Neural crest cell (in vitro differentiated cells): ENCODE results near the gene FOLR3. TPM values are rescaled to one million over a fixed set of nuclear protein-coding genes. Genes with fewer than 3 reads are reported as not detected.

Source experiments
- DNase-seq: peaks from one replicate; pipeline ENCODE4 v3.0.0; 2021; ENCODE audit warnings: low read depth, mixed read lengths, low spot score
- H3K27ac Mint-ChIP-seq: one replicate; pipeline ENCODE4 v1.8.0; 2021; ENCODE audit warnings: mild to moderate bottlenecking, mixed read lengths; ENCODE audit not compliant: unreplicated experiment
- H3K27me3 Mint-ChIP-seq: 2 replicates; pipeline ENCODE4 v1.8.0; 2021; ENCODE audit warnings: low read depth, mild to moderate bottlenecking, mixed read lengths
- H3K36me3 Mint-ChIP-seq: 2 replicates; pipeline ENCODE4 v1.8.0; 2021; ENCODE audit warnings: low read depth, mild to moderate bottlenecking, mixed read lengths
- H3K4me1 Mint-ChIP-seq: 2 replicates; pipeline ENCODE4 v1.8.0; 2021; ENCODE audit warnings: mixed read lengths
- H3K4me3 Mint-ChIP-seq: one replicate; pipeline ENCODE4 v1.8.0; 2021; ENCODE audit warnings: mild to moderate bottlenecking, mixed read lengths
- H3K9me3 Mint-ChIP-seq: 2 replicates; pipeline ENCODE4 v1.8.0; 2021; ENCODE audit warnings: mixed read lengths
- total RNA-seq: library from RNA; stranded (reverse); gene quantifications from 2 replicates; pipeline ENCODE4 v1.2.1, GENCODE V29; 2021
- TF ChIP-seq, protein P1 (sequence below): fragments of 200-600 bp; sonication (generic); conservative IDR thresholded peaks from 2 replicates; pipeline ENCODE4 v1.5.0; 2021; ENCODE audit warnings: antibody characterized with exemption, mild to moderate bottlenecking

Gene FOLR3
- total RNA-seq, 1 donor from 2014 or later = not detected

DNA sequence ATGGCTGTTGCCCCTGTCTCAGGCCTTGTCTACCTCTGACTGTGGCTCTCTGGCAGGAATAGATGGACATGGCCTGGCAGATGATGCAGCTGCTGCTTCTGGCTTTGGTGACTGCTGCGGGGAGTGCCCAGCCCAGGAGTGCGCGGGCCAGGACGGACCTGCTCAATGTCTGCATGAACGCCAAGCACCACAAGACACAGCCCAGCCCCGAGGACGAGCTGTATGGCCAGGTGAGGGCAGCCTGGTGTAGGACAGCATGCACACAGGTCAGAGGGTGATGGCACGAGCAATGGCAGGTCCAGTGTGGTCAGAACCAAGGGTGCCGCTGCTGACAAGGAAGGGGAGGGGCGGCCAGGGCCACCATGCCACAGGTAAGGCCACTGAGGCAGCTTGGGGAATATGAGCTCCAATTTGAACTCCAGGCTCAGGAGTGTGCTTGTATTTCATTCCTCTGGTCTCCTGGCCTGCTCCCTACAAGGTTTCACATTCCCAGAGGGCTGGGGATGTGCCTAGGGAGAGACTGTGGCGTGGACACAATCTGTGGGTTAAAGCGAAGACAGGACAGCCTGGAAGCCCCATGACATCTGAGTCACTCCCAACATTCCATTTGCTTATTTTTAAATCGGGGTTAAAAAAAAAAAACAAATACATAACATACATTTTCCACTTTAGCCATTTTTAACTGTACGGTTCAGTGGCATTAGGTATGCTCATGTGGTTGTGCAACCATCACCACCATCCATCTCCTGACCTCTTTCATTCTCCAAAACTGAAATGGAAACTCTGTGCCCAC lies 562 bp downstream of the FOLR3 start:
- Mint-ChIP-seq H3K4me1 (no peaks in the 10 kb centered on the region), H3K9me3 (no peaks in the 10 kb centered on the region), H3K27me3 (peaks cover 37% of the 10 kb centered on the region), H3K27ac (no peak overlapping the region), H3K36me3 (no peaks in the 10 kb centered on the region), H3K4me3 (no peak overlapping the region)
- DNase-seq = no peak
- TF ChIP-seq, protein P1, sequence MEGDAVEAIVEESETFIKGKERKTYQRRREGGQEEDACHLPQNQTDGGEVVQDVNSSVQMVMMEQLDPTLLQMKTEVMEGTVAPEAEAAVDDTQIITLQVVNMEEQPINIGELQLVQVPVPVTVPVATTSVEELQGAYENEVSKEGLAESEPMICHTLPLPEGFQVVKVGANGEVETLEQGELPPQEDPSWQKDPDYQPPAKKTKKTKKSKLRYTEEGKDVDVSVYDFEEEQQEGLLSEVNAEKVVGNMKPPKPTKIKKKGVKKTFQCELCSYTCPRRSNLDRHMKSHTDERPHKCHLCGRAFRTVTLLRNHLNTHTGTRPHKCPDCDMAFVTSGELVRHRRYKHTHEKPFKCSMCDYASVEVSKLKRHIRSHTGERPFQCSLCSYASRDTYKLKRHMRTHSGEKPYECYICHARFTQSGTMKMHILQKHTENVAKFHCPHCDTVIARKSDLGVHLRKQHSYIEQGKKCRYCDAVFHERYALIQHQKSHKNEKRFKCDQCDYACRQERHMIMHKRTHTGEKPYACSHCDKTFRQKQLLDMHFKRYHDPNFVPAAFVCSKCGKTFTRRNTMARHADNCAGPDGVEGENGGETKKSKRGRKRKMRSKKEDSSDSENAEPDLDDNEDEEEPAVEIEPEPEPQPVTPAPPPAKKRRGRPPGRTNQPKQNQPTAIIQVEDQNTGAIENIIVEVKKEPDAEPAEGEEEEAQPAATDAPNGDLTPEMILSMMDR = no peak

GRCh38 chr11:72136684-72137262 lies 1.2 kb downstream of the FOLR3 start:
- DNase-seq = no peak
- Mint-ChIP-seq H3K27ac (no peak overlapping the region), H3K36me3 (no peaks in the 10 kb centered on the region), H3K9me3 (no peaks in the 10 kb centered on the region), H3K4me3 (no peak overlapping the region), H3K27me3 (peaks cover 37% of the 10 kb centered on the region), H3K4me1 (no peaks in the 10 kb centered on the region)
- TF ChIP-seq, protein P1 = no peak

GRCh38 chr11:72138821-72139390 lies 3.4 kb downstream of the FOLR3 start:
- TF ChIP-seq, protein P1 = no peak
- peaks cover 25% of the 10 kb centered on the region for H3K27me3 Mint-ChIP-seq
- no peak for DNase-seq
- H3K36me3 Mint-ChIP-seq = no peaks in the 10 kb centered on the region
- no peak overlapping the region for H3K4me3 Mint-ChIP-seq
- no peak overlapping the region for H3K27ac Mint-ChIP-seq
- H3K9me3 Mint-ChIP-seq = peaks cover under 1% of the 10 kb centered on the region
- H3K4me1 Mint-ChIP-seq = no peaks in the 10 kb centered on the region

DNA sequence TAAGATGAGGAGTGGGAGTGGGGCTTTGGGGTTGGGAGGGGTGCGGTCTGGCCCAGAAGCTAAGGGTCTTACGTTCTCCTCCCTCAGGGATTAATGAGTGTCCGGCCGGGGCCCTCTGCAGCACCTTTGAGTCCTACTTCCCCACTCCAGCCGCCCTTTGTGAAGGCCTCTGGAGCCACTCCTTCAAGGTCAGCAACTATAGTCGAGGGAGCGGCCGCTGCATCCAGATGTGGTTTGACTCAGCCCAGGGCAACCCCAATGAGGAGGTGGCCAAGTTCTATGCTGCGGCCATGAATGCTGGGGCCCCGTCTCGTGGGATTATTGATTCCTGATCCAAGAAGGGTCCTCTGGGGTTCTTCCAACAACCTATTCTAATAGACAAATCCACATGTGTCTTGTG lies 4.0 kb downstream of the FOLR3 start:
- peaks cover 26% of the 10 kb centered on the region for H3K27me3 Mint-ChIP-seq
- H3K36me3 Mint-ChIP-seq = no peaks in the 10 kb centered on the region
- no peak overlapping the region for H3K4me3 Mint-ChIP-seq
- H3K4me1 Mint-ChIP-seq = no peaks in the 10 kb centered on the region
- H3K9me3 Mint-ChIP-seq = peaks cover 2% of the 10 kb centered on the region
- no peak for DNase-seq
- TF ChIP-seq, protein P1 = no peak
- no peak overlapping the region for H3K27ac Mint-ChIP-seq

DNA sequence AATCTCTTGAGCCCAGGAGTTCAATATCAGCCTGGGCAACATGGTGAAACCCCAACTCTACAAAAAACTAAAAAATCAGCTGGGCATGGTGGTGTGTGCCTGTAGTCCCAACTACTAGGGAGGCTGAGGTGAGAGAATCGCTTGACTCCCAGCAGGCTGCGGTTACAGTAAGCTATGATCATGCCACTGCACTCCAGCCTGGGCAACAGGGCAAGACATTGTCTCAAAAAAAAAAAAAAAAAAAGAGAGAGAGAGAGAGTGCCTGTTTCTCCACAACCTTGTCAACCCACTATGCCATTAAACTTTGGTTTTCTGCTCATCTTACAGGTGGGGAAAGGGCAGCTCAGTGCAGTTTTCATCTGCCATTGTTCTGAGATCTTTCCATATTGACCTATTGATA lies 5.1 kb downstream of the FOLR3 start:
- H3K36me3 Mint-ChIP-seq = no peaks in the 10 kb centered on the region
- H3K27me3 Mint-ChIP-seq = peaks cover 26% of the 10 kb centered on the region
- peaks cover 2% of the 10 kb centered on the region for H3K9me3 Mint-ChIP-seq
- TF ChIP-seq, protein P1 = no peak
- DNase-seq = no peak
- no peaks in the 10 kb centered on the region for H3K4me1 Mint-ChIP-seq
- H3K4me3 Mint-ChIP-seq = no peak overlapping the region
- H3K27ac Mint-ChIP-seq = no peak overlapping the region
